ENCODE data around the gene ZBED4. TPM values are rescaled to one million over a fixed set of nuclear protein-coding genes. Genes with fewer than 3 reads are reported as not detected.

ZBED4 gene
- polyA plus RNA-seq, 1 experiment: 6.3 TPM

DNA sequence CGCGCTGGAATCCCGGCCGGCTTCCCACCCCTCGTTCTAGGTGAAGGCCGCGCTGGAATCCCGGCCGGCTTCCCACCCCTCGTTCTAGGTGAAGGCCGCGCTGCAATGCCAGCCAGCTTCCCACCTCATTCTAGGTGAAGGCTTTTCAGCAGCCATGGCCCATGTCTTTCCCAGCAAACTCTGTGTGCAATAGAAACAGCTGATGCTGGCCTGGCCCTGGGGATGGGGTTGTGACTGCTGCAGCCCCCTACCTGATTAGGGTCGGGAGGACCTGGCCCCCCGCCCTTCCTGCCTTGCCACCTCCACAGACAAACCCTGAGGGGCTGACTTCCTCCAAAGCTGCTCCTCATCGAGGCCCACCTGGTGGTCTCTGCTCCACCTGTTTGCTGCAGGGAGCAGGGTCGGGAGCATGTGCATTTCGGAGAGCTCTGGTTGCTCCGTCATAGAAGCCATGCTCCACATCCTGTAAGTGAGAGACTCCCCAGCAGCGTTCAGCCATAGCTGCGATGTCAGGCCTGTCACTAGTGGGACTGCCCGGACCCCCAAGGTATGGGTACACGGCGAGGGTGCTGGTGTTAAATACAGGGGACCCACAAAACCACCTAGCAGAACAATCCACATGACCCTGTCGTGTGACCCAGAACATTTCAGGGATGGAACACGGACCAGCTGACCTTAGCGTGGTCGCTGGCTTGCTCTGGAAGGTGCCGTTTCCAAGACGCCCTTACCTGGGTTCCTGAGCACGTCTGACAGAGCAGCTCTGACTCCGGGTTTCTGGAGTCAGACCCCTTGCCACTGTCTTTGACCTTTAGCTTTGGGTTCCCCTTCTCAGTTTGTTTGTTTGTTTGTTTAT is 3.3 kb downstream of the ZBED4 start:
- DNase-seq (ENCODE audit: low read depth, low spot score): no peak
- ChIA-PET CTCF (no interaction called here), POLR2A (interaction anchor here (1.6 kb wide), 1 partner anchor 26 kb away, joined by 4 read pairs; no protein-coding TSS in a partner anchor)
- H3K4me3 ChIP-seq (ENCODE audit: low read depth, low read length): no peak overlapping the region
- H3K27me3 ChIP-seq (ENCODE audit: control insufficient read depth, insufficient read depth, low read length): no peaks in the 10 kb centered on the region
- TF ChIP-seq, protein P1, sequence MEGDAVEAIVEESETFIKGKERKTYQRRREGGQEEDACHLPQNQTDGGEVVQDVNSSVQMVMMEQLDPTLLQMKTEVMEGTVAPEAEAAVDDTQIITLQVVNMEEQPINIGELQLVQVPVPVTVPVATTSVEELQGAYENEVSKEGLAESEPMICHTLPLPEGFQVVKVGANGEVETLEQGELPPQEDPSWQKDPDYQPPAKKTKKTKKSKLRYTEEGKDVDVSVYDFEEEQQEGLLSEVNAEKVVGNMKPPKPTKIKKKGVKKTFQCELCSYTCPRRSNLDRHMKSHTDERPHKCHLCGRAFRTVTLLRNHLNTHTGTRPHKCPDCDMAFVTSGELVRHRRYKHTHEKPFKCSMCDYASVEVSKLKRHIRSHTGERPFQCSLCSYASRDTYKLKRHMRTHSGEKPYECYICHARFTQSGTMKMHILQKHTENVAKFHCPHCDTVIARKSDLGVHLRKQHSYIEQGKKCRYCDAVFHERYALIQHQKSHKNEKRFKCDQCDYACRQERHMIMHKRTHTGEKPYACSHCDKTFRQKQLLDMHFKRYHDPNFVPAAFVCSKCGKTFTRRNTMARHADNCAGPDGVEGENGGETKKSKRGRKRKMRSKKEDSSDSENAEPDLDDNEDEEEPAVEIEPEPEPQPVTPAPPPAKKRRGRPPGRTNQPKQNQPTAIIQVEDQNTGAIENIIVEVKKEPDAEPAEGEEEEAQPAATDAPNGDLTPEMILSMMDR (IDR thresholded peaks at IDR 0.05; ENCODE audit: low read depth, low read length): no peak
- no peaks in the 10 kb centered on the region for H3K9me3 ChIP-seq (ENCODE audit: control insufficient read depth, insufficient read depth, low read length)
- no peak overlapping the region for H3K27ac ChIP-seq (ENCODE audit: low read depth, low read length)

DNA sequence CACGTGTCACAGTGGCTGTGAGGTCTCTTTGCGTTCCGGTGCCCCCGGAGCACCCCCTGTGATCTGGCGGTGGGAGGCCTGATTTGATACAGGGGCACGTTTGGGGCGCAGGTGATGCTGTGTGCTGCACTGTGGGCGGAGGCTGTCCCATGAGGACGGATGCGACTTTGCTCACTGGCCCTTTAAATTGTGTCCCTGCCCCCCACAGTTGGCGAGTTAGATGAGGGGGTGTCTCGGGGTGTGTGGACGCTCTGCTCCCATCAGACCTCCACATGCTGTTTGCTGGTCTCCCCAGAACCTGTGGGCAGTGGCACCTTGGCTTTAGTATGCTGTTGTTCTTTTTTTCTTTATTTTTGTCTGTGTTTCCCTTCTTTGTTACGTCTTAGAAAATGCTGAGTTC is 5.2 kb downstream of the ZBED4 start:
- Histone ChIP-seq H3K4me3 (ENCODE audit: low read depth, low read length) (no peak overlapping the region), H3K9me3 (ENCODE audit: control insufficient read depth, insufficient read depth, low read length) (no peaks in the 10 kb centered on the region; the same call in 1 of the 2 replicates), H3K27ac (ENCODE audit: low read depth, low read length) (no peak overlapping the region), H3K27me3 (ENCODE audit: control insufficient read depth, insufficient read depth, low read length) (no peaks in the 10 kb centered on the region)
- TF ChIP-seq, protein P1 (IDR thresholded peaks at IDR 0.05; ENCODE audit: low read depth, low read length): no peak
- no peak for DNase-seq (ENCODE audit: low read depth, low spot score)
- ChIA-PET CTCF (no interaction called here), POLR2A (interaction anchor here (0.6 kb wide), 1 partner anchor 12 kb away, joined by 5 read pairs; no protein-coding TSS in a partner anchor)

DNA sequence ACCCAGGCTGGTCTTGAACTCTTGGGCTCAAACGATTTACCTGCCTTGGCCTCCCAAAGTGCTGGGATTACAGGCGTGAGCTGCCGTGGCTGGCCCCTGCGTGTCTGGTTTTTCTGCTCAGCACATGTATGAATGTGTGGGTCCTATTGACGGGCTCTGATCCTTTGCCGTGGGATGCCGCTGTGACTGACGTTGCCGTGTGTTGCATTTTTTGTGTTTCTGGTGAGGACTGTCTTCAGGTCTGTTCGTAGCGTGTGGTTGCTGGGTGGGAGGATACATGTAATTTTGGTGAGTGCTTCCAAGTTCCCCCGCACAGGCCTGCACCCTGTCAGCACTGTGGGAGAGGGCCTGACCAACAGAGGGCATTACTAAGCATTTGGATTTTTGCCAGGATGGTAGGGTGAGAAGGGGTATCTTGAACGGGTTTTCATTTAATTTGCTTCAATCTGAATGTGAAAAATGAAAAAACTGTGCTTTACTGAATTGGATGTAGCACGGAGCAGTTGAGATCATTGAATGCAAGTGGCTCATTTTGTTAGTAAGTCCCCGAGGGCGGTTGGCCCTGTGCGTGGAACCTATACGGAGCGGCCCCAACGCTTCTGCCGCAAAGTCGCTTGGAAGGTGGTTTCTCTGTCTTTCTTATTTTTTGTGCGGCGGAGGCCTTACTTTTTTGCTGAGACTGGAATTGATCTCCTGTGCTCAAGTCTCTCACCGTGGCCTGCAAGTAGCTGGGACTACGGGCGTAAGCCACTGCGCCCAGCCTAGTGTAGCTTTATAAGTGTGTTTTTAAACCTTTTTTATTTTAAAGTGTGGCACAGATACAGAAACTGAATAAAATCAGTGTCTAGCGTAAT is 8.2 kb downstream of the ZBED4 start:
- no peak for DNase-seq (ENCODE audit: low read depth, low spot score)
- TF ChIP-seq, protein P1 (IDR thresholded peaks at IDR 0.05; ENCODE audit: low read depth, low read length): no peak
- POLR2A ChIA-PET: no interaction called here

GRCh38 chr22:49862496-49862776 is 8.8 kb downstream of the ZBED4 start:
- Histone ChIP-seq H3K4me3 (ENCODE audit: low read depth, low read length) (no peak overlapping the region), H3K9me3 (ENCODE audit: control insufficient read depth, insufficient read depth, low read length) (peaks cover 19% of the 10 kb centered on the region), H3K27me3 (ENCODE audit: control insufficient read depth, insufficient read depth, low read length) (no peaks in the 10 kb centered on the region), H3K27ac (ENCODE audit: low read depth, low read length) (no peak overlapping the region)
- DNase-seq (ENCODE audit: low read depth, low spot score): no peak
- ChIA-PET CTCF (no interaction called here), POLR2A (no interaction called here)
- TF ChIP-seq, protein P1 (IDR thresholded peaks at IDR 0.05; ENCODE audit: low read depth, low read length): no peak

More for the DNA sequence above, 8.2 kb downstream of the ZBED4 start:
- Histone ChIP-seq H3K9me3 (ENCODE audit: control insufficient read depth, insufficient read depth, low read length) (peaks cover 14% of the 10 kb centered on the region), H3K4me3 (ENCODE audit: low read depth, low read length) (no peak overlapping the region), H3K27me3 (ENCODE audit: control insufficient read depth, insufficient read depth, low read length) (no peaks in the 10 kb centered on the region), H3K27ac (ENCODE audit: low read depth, low read length) (no peak overlapping the region)
- CTCF ChIA-PET: no interaction called here

DNA sequence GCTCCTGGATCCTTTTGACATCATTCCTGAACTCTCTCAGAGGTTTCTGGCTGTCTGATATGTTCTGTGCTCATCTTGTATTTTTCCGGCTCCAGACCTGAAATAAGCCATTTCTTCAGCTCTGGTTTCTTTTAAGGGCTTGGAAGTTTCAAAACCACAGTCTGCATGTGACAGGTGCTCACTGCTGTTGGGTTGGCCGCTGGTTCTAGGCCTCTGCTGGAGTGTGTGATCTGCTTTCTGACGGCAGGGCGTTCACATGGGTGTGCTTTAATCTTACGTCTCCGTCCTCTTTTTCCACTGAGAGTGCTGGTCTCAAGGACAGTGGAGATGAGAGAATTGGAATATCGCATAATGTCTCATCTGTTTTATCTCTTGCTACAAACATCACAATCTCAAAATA is 10.3 kb downstream of the ZBED4 start:
- ChIA-PET CTCF (no interaction called here), POLR2A (no interaction called here)
- TF ChIP-seq, protein P1 (IDR thresholded peaks at IDR 0.05; ENCODE audit: low read depth, low read length): no peak
- Histone ChIP-seq H3K4me3 (ENCODE audit: low read depth, low read length) (no peak overlapping the region), H3K27ac (ENCODE audit: low read depth, low read length) (no peak overlapping the region), H3K9me3 (ENCODE audit: control insufficient read depth, insufficient read depth, low read length) (peaks cover 30% of the 10 kb centered on the region), H3K27me3 (ENCODE audit: control insufficient read depth, insufficient read depth, low read length) (no peaks in the 10 kb centered on the region)
- DNase-seq (ENCODE audit: low read depth, low spot score): no peak

All from AG04450 (cell line).